ENCODE measurements around the gene KRTAP12-1.
"Not testable (repeated sequence)": the region's sequence is repeated elsewhere in the genome, so short reads cannot be mapped to it uniquely, and the experiment has no call there.

The KRTAP12-1 gene

DNA sequence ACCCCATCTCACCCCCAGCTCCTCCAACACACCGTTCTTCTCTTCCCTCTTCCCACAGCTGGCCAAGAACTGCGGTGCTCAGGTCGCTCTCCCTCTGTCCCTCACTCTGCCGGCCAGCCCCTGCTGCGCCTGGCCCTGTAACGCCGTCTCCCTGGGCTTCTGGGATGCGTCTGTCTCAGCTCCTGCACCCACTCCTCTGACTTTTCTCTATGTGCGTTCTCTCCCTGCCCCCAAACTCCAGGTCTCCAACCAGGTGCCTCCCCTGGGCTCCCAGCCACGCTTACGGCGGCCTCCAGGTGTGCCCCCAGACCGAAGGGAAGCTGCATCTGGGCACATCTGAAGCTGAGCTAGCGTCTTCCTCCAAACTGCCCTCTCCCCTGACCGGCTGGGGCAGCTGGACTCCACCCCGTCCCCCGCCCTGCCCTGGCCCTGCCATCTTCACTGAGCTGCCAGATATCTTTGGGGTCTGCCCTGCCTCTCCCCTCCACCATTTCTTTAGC, 17.6 kb upstream of the KRTAP12-1 start:
- DNase-seq (ENCODE audit: insufficient read length, low spot score) (no peak), FAIRE-seq (no peak)

DNA sequence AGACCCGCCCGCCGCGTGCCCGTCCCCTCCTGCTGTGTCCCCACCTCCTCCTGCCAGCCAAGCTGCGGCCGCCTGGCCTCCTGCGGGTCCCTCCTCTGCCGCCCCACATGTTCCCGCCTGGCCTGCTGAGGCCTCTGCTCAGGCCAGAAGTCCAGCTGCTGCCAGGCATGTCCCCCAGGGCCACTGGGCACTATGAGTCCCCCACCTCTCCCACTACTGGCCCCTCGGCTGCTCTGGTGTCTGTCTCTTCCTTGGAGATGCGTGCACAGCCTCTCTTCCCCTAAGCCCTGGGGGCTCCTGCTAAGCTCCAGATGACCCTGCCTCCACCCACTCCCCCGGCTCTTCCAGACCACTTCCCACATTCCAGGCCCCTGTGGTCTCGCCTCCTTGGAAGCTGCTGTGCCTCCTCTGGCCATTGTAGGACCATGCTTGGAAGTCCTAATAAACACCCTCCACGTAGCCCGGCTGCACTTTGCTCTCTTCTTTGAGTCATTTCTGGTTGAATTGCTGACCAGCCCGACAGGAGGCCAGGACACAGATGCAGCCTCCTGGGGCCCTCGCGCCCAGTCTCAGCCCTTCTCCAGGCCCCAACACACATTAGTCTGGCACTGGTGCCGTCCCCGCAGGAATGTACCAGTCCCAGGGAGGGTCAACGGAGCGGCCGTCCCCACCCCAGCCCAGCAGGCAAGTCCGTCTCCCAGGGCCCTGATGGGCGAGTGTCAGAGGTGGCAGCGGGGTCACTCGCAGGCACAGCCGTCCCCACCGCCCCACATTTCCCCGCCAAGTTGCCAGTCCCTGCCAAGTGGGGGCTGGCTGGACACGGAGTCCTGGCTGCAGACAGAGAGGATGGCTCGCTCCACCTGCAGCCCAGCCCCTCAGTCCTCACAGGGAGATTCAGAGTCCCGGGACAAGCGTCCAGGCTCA, 16.1 kb upstream of the KRTAP12-1 start:
- no peak for DNase-seq (ENCODE audit: insufficient read length, low spot score)
- no peak for FAIRE-seq

GRCh38 chr21:44697172-44697810, 15.3 kb upstream of the KRTAP12-1 start, which contains the start of gene KRTAP10-12:
Gene KRTAP10-12, plus strand, starts transcription at chr21:44697172. Its CDS starts 30 bp downstream, at chr21:44697202.
- not testable (repeated sequence) for DNase-seq (ENCODE audit: insufficient read length, low spot score)
- peak; percentile 71 for FAIRE-seq

DNA sequence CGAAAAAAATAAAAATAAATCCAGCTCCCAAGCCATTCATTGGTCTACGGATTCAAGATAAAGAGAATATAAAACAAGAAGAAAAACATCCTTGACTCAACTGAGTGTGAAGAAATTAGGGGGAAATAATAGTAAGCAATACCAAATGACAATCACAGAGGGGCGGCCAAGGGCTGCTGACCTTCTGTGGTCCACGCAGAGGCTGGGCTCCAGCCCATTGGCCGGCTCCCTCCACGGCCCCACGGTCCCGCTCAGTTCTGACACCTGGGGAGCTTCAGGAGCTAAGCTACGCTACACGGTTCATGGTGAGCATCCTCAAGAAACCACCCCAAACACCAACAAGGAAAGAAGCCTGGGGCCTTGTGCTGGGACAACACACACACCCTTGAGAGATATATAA, 14.6 kb upstream of the KRTAP12-1 start:
- no peak for DNase-seq (ENCODE audit: insufficient read length, low spot score)
- no peak for FAIRE-seq

GRCh38 chr21:44695641-44696040, 13.7 kb upstream of the KRTAP12-1 start:
- FAIRE-seq, result no peak
- no peak for DNase-seq (ENCODE audit: insufficient read length, low spot score)

DNA sequence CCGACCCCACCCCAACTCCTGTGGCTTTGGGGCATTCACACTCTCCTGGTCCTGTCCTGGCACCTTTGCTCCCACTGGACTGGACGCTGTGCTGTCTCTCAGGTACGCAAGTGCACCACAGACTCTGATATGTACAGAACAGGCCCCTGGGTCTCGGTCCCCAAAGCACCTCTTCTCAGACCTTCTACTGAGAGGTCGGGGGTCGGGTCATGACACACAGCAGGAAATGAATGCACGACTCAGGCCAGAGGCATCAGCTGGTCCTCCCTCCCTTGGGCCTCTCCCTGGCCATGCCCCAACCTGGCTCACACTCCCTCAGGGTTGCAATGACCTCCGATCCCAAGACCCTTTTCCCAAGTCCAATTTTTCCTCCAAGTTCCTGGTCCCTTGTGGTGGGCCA, 13.2 kb upstream of the KRTAP12-1 start:
- FAIRE-seq (no peak), DNase-seq (ENCODE audit: insufficient read length, low spot score) (no peak)

- no peak for DNase-seq (ENCODE audit: insufficient read length, low spot score)
- FAIRE-seq, result no peak
These were observed 12.8 kb upstream of the KRTAP12-1 start for GRCh38 chr21:44694776-44695175.

- no peak for FAIRE-seq
These were observed 11.0 kb upstream of the KRTAP12-1 start for GRCh38 chr21:44692798-44693512.

GRCh38 chr21:44691686-44692085, 9.7 kb upstream of the KRTAP12-1 start:
- DNase-seq (ENCODE audit: insufficient read length, low spot score) (no peak), FAIRE-seq (no peak)

More at GRCh38 chr21:44692798-44693512, 11.0 kb upstream of the KRTAP12-1 start:
- no peak for DNase-seq (ENCODE audit: insufficient read length, low spot score)

GRCh38 chr21:44689740-44690139, 7.8 kb upstream of the KRTAP12-1 start:
- FAIRE-seq; DNase-seq (ENCODE audit: insufficient read length, low spot score): not testable (repeated sequence)

- no peak for DNase-seq (ENCODE audit: insufficient read length, low spot score)
- FAIRE-seq, result no peak
These were observed 5.7 kb upstream of the KRTAP12-1 start for GRCh38 chr21:44687671-44688070.

- no peak for DNase-seq (ENCODE audit: insufficient read length, low spot score)
- FAIRE-seq, result no peak
These were observed 5.0 kb upstream of the KRTAP12-1 start for GRCh38 chr21:44686843-44687561.

- DNase-seq (ENCODE audit: insufficient read length, low spot score) (no peak), FAIRE-seq (no peak)
These were observed 4.2 kb upstream of the KRTAP12-1 start for GRCh38 chr21:44686000-44686781.

- not testable (repeated sequence) for FAIRE-seq; DNase-seq (ENCODE audit: insufficient read length, low spot score)
These were observed 3.1 kb upstream of the KRTAP12-1 start for GRCh38 chr21:44685050-44685449.

DNA sequence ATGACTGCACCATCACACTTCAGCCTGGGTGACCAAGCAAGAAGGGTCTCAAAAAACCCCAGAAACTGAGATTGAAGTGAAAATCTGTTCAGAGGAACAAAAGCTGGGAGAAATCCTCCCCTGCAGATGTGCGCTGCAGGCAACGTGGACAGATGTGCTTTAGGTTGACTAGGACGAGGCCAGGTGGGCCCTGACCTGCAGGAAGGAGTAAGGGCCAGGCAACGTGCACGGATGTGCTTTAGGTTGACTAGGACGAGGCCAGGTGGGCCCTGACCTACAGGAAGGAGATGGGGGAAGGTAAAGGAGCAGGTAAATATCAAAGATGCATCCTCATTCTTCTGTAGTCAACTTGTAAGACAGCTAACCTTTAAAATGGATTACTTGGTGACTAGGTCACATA, 2.5 kb upstream of the KRTAP12-1 start:
- DNase-seq (ENCODE audit: insufficient read length, low spot score), result no peak
- FAIRE-seq, result no peak

DNA sequence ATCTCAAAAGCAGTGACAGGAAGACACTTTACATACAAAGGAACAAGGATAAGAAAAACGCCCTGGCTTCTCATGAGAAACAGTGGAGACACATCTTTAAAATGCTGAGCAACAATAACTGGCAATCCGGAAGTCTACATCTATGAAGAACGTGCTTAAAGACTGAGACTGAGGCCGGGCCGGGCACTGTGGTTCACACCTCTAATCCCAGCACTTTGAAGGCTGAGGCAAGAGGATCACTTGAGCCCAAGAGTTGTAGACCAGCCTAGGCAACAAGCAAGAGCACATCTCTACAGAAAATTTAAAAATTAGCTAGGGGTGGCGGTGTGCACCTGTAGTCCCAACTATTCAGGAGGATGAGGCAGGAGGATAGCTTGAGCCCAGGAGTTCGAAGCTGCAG, 2.1 kb upstream of the KRTAP12-1 start:
- FAIRE-seq (no peak), DNase-seq (ENCODE audit: insufficient read length, low spot score) (no peak)

GRCh38 chr21:44682580-44683151, 703 bp upstream of the KRTAP12-1 start:
- DNase-seq (ENCODE audit: insufficient read length, low spot score) (no peak), FAIRE-seq (no peak)

GRCh38 chr21:44681152-44681551, 811 bp downstream of the KRTAP12-1 start:
- FAIRE-seq (no peak), DNase-seq (ENCODE audit: insufficient read length, low spot score) (no peak)

DNA sequence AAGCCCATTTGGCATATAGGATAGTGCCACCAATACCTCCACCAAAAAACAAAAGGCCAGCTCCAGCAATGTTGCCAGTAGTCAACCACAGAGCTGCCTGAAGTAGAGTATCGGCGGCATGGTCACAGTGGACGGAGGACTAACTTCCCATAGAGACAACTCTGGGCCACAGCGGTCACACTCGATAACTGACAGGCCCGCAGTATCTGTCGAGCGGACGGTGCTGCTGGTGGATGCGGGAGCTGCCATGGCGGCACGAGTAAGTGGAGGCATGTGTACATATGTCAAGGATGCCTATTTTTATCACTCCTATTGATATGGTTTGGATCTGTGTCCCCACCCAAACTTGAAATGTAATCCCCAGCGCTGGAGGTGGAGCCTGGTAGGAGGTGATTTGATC, 4.1 kb downstream of the KRTAP12-1 start:
- FAIRE-seq (no peak), DNase-seq (ENCODE audit: insufficient read length, low spot score) (no peak)
